Peyer's patch (tissue), 4 donors: ENCODE measurements around the gene PLK2. TPM values are rescaled to one million over a fixed set of nuclear protein-coding genes. Genes with fewer than 3 reads are reported as not detected.

ENCODE experiments used
- DNase-seq, 3 donors: peaks; one replicate each; pipeline ENCODE4 v3.0.0-alpha.2; 2017 to 2019
- H3K27ac ChIP-seq, 4 donors: fragments of 200-600 bp; sonication (generic); one replicate each; pipeline ENCODE4 v1.5.1; 2016 to 2019
- H3K27me3 ChIP-seq, 2 donors: fragments of 200-600 bp; sonication (generic); one replicate each; pipeline ENCODE4 v1.5.1; 2019
- H3K36me3 ChIP-seq, 3 donors: fragments of 200-600 bp; sonication (generic); one replicate each; pipeline ENCODE4 v1.5.1; 2016 to 2019
- H3K4me1 ChIP-seq, 4 donors: fragments of 200-600 bp; sonication (generic); one replicate each; pipeline ENCODE4 v1.5.1; 2016 to 2019
- H3K4me3 ChIP-seq, 4 donors: fragments of 200-600 bp; sonication (generic); 1 replicate in 3 of 4; 2 replicates in 1 of 4; pipeline ENCODE4 v1.5.1; 2016 to 2019; ENCODE audit warnings: mild to moderate bottlenecking in 1 of 4
- H3K9me3 ChIP-seq, 4 donors: fragments of 200-600 bp; sonication (generic); one replicate each; pipeline ENCODE4 v1.5.1; 2016 to 2019; ENCODE audit warnings: mild to moderate bottlenecking in 1 of 4
- CTCF ChIP-seq, 6 experiments: fragments of 450-650 bp in 4 of 6; fragments of 200-600 bp in 2 of 6; sonication (generic) in 1 of 6; IDR thresholded peaks; one replicate each; pipeline ENCODE4 v1.5.1; 2017 to 2019; ENCODE audit warnings: antibody characterized with exemption in 6 of 6, mild to moderate bottlenecking in 3 of 6, moderate library complexity in 1 of 6
- POLR2A ChIP-seq, 2 donors: fragments of 450-650 bp; IDR thresholded peaks; one replicate each; pipeline ENCODE4 v1.5.1; 2017; ENCODE audit warnings: antibody characterized with exemption in 2 of 2, mild to moderate bottlenecking in 2 of 2, moderate library complexity in 2 of 2
- total RNA-seq, 4 donors: library from RNA; depleted of rRNA; stranded (reverse); fragments of >200 nt; gene quantifications; one replicate each; pipeline ENCODE4 v1.1.0, GENCODE V29; 2016

The PLK2 gene
- total RNA-seq, 4 donors from 2014 or later = 31.6 to 61.1 (median 43.6) TPM

GRCh38 chr5:58412932-58413331, 47.0 kb downstream of the PLK2 start:
- H3K36me3 ChIP-seq = no peaks in the 10 kb centered on the region
- no peaks in the 10 kb centered on the region for H3K4me1 ChIP-seq
- no peak overlapping the region for H3K4me3 ChIP-seq
- H3K9me3 ChIP-seq = no peaks in the 10 kb centered on the region
- DNase-seq = no peak
- H3K27me3 ChIP-seq = no peaks in the 10 kb centered on the region
- H3K27ac ChIP-seq = no peak overlapping the region
- TF ChIP-seq CTCF (IDR thresholded peaks at IDR 0.05) (no peak), POLR2A (IDR thresholded peaks at IDR 0.05) (no peak)

- TF ChIP-seq POLR2A (IDR thresholded peaks at IDR 0.05) (no peak), CTCF (IDR thresholded peaks at IDR 0.05) (no peak)
- H3K27ac ChIP-seq = no peak overlapping the region
- H3K4me1 ChIP-seq = no peaks in the 10 kb centered on the region
- no peaks in the 10 kb centered on the region for H3K36me3 ChIP-seq
- H3K9me3 ChIP-seq = no peaks in the 10 kb centered on the region
- no peak overlapping the region for H3K4me3 ChIP-seq
- DNase-seq = no peak
- H3K27me3 ChIP-seq = no peaks in the 10 kb centered on the region
Measured at GRCh38 chr5:58412081-58412480, 47.8 kb downstream of the PLK2 start.

- H3K4me1 ChIP-seq = no peaks in the 10 kb centered on the region
- no peak overlapping the region for H3K27ac ChIP-seq
- no peaks in the 10 kb centered on the region for H3K9me3 ChIP-seq
- H3K36me3 ChIP-seq = no peaks in the 10 kb centered on the region
- no peaks in the 10 kb centered on the region for H3K27me3 ChIP-seq
- H3K4me3 ChIP-seq = no peak overlapping the region
- no peak for DNase-seq
- TF ChIP-seq POLR2A (IDR thresholded peaks at IDR 0.05) = no peak
- no peak for TF ChIP-seq CTCF (IDR thresholded peaks at IDR 0.05)
Measured at GRCh38 chr5:58411372-58411771, 48.5 kb downstream of the PLK2 start.

GRCh38 chr5:58410441-58410840, 49.4 kb downstream of the PLK2 start:
- H3K4me3 ChIP-seq = no peak overlapping the region
- no peaks in the 10 kb centered on the region for H3K36me3 ChIP-seq
- no peaks in the 10 kb centered on the region for H3K27me3 ChIP-seq
- no peak for DNase-seq
- no peak for TF ChIP-seq POLR2A (IDR thresholded peaks at IDR 0.05)
- TF ChIP-seq CTCF (IDR thresholded peaks at IDR 0.05) = no peak
- no peaks in the 10 kb centered on the region for H3K9me3 ChIP-seq
- H3K27ac ChIP-seq = no peak overlapping the region
- H3K4me1 ChIP-seq = no peaks in the 10 kb centered on the region

GRCh38 chr5:58407042-58407719, 52.7 kb downstream of the PLK2 start:
- TF ChIP-seq POLR2A (IDR thresholded peaks at IDR 0.05) (no peak), CTCF (IDR thresholded peaks at IDR 0.05) (no peak)
- no peaks in the 10 kb centered on the region for H3K9me3 ChIP-seq
- DNase-seq = no peak
- H3K4me1 ChIP-seq = no peaks in the 10 kb centered on the region
- no peaks in the 10 kb centered on the region for H3K27me3 ChIP-seq
- H3K4me3 ChIP-seq = no peak overlapping the region
- H3K27ac ChIP-seq = no peak overlapping the region
- H3K36me3 ChIP-seq = no peaks in the 10 kb centered on the region

GRCh38 chr5:58406394-58406793, 53.5 kb downstream of the PLK2 start:
- no peaks in the 10 kb centered on the region for H3K36me3 ChIP-seq
- no peak overlapping the region for H3K27ac ChIP-seq

More at GRCh38 chr5:58406394-58406793, 53.5 kb downstream of the PLK2 start:
- DNase-seq = no peak
- Histone ChIP-seq H3K4me1 (no peaks in the 10 kb centered on the region), H3K9me3 (no peaks in the 10 kb centered on the region), H3K27me3 (no peaks in the 10 kb centered on the region), H3K4me3 (no peak overlapping the region)
- TF ChIP-seq CTCF (IDR thresholded peaks at IDR 0.05) (no peak), POLR2A (IDR thresholded peaks at IDR 0.05) (no peak)
